ENCODE results near the gene SNCB.

DNA sequence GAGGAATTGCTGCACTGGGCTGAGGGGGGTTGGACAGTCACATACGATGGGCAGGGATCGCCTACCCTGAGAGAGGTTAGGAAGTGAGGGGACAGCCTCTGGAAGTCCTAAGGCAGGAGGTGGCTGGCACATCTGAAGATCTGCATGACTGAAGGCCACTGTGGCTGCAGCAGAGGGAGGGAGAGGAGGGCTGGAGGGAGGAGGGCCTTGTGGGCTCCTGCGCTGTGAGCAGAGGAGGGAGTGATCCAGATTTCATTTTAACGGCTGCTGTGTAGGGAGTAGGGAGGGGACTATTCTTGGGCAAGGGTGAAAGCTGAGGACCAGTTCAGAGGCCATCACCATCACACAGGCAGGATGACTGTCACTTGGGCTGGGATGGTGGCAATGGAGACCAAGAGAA lies 7.2 kb upstream of the SNCB start:
- TF ChIP-seq, protein P1, sequence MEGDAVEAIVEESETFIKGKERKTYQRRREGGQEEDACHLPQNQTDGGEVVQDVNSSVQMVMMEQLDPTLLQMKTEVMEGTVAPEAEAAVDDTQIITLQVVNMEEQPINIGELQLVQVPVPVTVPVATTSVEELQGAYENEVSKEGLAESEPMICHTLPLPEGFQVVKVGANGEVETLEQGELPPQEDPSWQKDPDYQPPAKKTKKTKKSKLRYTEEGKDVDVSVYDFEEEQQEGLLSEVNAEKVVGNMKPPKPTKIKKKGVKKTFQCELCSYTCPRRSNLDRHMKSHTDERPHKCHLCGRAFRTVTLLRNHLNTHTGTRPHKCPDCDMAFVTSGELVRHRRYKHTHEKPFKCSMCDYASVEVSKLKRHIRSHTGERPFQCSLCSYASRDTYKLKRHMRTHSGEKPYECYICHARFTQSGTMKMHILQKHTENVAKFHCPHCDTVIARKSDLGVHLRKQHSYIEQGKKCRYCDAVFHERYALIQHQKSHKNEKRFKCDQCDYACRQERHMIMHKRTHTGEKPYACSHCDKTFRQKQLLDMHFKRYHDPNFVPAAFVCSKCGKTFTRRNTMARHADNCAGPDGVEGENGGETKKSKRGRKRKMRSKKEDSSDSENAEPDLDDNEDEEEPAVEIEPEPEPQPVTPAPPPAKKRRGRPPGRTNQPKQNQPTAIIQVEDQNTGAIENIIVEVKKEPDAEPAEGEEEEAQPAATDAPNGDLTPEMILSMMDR (IDR thresholded peaks at IDR 0.05): no peak
- TF ChIP-seq EZH2 (IDR thresholded peaks at IDR 0.05) (no peak), EZH2phosphoT487 (IDR thresholded peaks at IDR 0.05) (no peak)
